ENCODE measurements around the gene DFFB.

DFFB gene

GRCh38 chr1:3836421-3836820, 20.9 kb upstream of the DFFB start:
- no peaks in the 10 kb centered on the region for H3K4me1 ChIP-seq (ENCODE audit: control insufficient read depth, insufficient read depth, low read length)
- no peak overlapping the region for H3K4me2 ChIP-seq (ENCODE audit: low read length)
- no peak overlapping the region for H3K9ac ChIP-seq (ENCODE audit: low read depth, low read length)
- no peaks in the 10 kb centered on the region for H3K27me3 ChIP-seq (ENCODE audit: control insufficient read depth, insufficient read depth, low read length)
- no peaks in the 10 kb centered on the region for H3K9me3 ChIP-seq (replicated peaks; ENCODE audit: low read length)
- H3K36me3 ChIP-seq (ENCODE audit: insufficient read depth, low read length): peaks cover 58% of the 10 kb centered on the region
- H3K4me3 ChIP-seq (ENCODE audit: low read length): no peak overlapping the region

GRCh38 chr1:3837200-3837599, 20.1 kb upstream of the DFFB start:
- H3K4me2 ChIP-seq (ENCODE audit: low read length): no peak overlapping the region
- H3K9ac ChIP-seq (ENCODE audit: low read depth, low read length): no peak overlapping the region
- H3K9me3 ChIP-seq (replicated peaks; ENCODE audit: low read length): no peaks in the 10 kb centered on the region
- no peaks in the 10 kb centered on the region for H3K27me3 ChIP-seq (ENCODE audit: control insufficient read depth, insufficient read depth, low read length)
- H3K4me3 ChIP-seq (ENCODE audit: low read length): no peak overlapping the region
- peaks cover 59% of the 10 kb centered on the region for H3K36me3 ChIP-seq (ENCODE audit: insufficient read depth, low read length)
- no peaks in the 10 kb centered on the region for H3K4me1 ChIP-seq (ENCODE audit: control insufficient read depth, insufficient read depth, low read length)

- no peaks in the 10 kb centered on the region for H3K27me3 ChIP-seq (ENCODE audit: control insufficient read depth, insufficient read depth, low read length)
- no peaks in the 10 kb centered on the region for H3K9me3 ChIP-seq (replicated peaks; ENCODE audit: low read length)
- no peak overlapping the region for H3K4me3 ChIP-seq (ENCODE audit: low read length)
- no peaks in the 10 kb centered on the region for H3K4me1 ChIP-seq (ENCODE audit: control insufficient read depth, insufficient read depth, low read length)
- H3K36me3 ChIP-seq (ENCODE audit: insufficient read depth, low read length): peaks cover 61% of the 10 kb centered on the region
- no peak overlapping the region for H3K4me2 ChIP-seq (ENCODE audit: low read length)
- no peak overlapping the region for H3K9ac ChIP-seq (ENCODE audit: low read depth, low read length)
These were observed 19.6 kb upstream of the DFFB start for GRCh38 chr1:3837685-3838084.

- Histone ChIP-seq H3K9ac (ENCODE audit: low read depth, low read length) (no peak overlapping the region), H3K27me3 (ENCODE audit: control insufficient read depth, insufficient read depth, low read length) (no peaks in the 10 kb centered on the region), H3K4me2 (ENCODE audit: low read length) (no peak overlapping the region), H3K36me3 (ENCODE audit: insufficient read depth, low read length) (peaks cover 59% of the 10 kb centered on the region), H3K9me3 (replicated peaks; ENCODE audit: low read length) (no peaks in the 10 kb centered on the region), H3K4me3 (ENCODE audit: low read length) (no peak overlapping the region), H3K4me1 (ENCODE audit: control insufficient read depth, insufficient read depth, low read length) (no peaks in the 10 kb centered on the region)
These were observed 18.5 kb upstream of the DFFB start for GRCh38 chr1:3838788-3839187.

GRCh38 chr1:3841491-3841890, 15.8 kb upstream of the DFFB start:
- peaks cover 49% of the 10 kb centered on the region for H3K36me3 ChIP-seq (ENCODE audit: insufficient read depth, low read length)
- H3K4me1 ChIP-seq (ENCODE audit: control insufficient read depth, insufficient read depth, low read length): no peaks in the 10 kb centered on the region
- no peak overlapping the region for H3K4me3 ChIP-seq (ENCODE audit: low read length)
- H3K9ac ChIP-seq (ENCODE audit: low read depth, low read length): no peak overlapping the region
- no peak overlapping the region for H3K4me2 ChIP-seq (ENCODE audit: low read length)
- H3K9me3 ChIP-seq (replicated peaks; ENCODE audit: low read length): no peaks in the 10 kb centered on the region
- H3K27me3 ChIP-seq (ENCODE audit: control insufficient read depth, insufficient read depth, low read length): no peaks in the 10 kb centered on the region

- H3K9me3 ChIP-seq (replicated peaks; ENCODE audit: low read length): no peaks in the 10 kb centered on the region
- H3K4me3 ChIP-seq (ENCODE audit: low read length): no peak overlapping the region
- H3K4me1 ChIP-seq (ENCODE audit: control insufficient read depth, insufficient read depth, low read length): no peaks in the 10 kb centered on the region
- no peaks in the 10 kb centered on the region for H3K27me3 ChIP-seq (ENCODE audit: control insufficient read depth, insufficient read depth, low read length)
- peaks cover 37% of the 10 kb centered on the region for H3K36me3 ChIP-seq (ENCODE audit: insufficient read depth, low read length)
- no peak overlapping the region for H3K9ac ChIP-seq (ENCODE audit: low read depth, low read length)
- no peak overlapping the region for H3K4me2 ChIP-seq (ENCODE audit: low read length)
These were observed 14.4 kb upstream of the DFFB start for GRCh38 chr1:3842912-3843311.

- no peak overlapping the region for H3K4me2 ChIP-seq (ENCODE audit: low read length)
- no peaks in the 10 kb centered on the region for H3K27me3 ChIP-seq (ENCODE audit: control insufficient read depth, insufficient read depth, low read length)
These were observed 10.7 kb upstream of the DFFB start for GRCh38 chr1:3846541-3846940.

GRCh38 chr1:3847081-3847480, 10.2 kb upstream of the DFFB start:
- H3K27me3 ChIP-seq (ENCODE audit: control insufficient read depth, insufficient read depth, low read length): no peaks in the 10 kb centered on the region
- peaks cover 26% of the 10 kb centered on the region for H3K36me3 ChIP-seq (ENCODE audit: insufficient read depth, low read length)
- H3K4me2 ChIP-seq (ENCODE audit: low read length): no peak overlapping the region
- H3K9me3 ChIP-seq (replicated peaks; ENCODE audit: low read length): no peaks in the 10 kb centered on the region
- H3K4me1 ChIP-seq (ENCODE audit: control insufficient read depth, insufficient read depth, low read length): no peaks in the 10 kb centered on the region
- no peak overlapping the region for H3K9ac ChIP-seq (ENCODE audit: low read depth, low read length)
- no peak overlapping the region for H3K4me3 ChIP-seq (ENCODE audit: low read length)

More at GRCh38 chr1:3846541-3846940, 10.7 kb upstream of the DFFB start:
- H3K9me3 ChIP-seq (replicated peaks; ENCODE audit: low read length): no peaks in the 10 kb centered on the region
- no peak overlapping the region for H3K9ac ChIP-seq (ENCODE audit: low read depth, low read length)
- H3K4me3 ChIP-seq (ENCODE audit: low read length): no peak overlapping the region
- H3K36me3 ChIP-seq (ENCODE audit: insufficient read depth, low read length): peaks cover 25% of the 10 kb centered on the region
- H3K4me1 ChIP-seq (ENCODE audit: control insufficient read depth, insufficient read depth, low read length): no peaks in the 10 kb centered on the region

- peaks cover 22% of the 10 kb centered on the region for H3K36me3 ChIP-seq (ENCODE audit: insufficient read depth, low read length)
- H3K9ac ChIP-seq (ENCODE audit: low read depth, low read length): no peak overlapping the region
- peaks cover 4% of the 10 kb centered on the region for H3K4me1 ChIP-seq (ENCODE audit: control insufficient read depth, insufficient read depth, low read length)
- no peaks in the 10 kb centered on the region for H3K27me3 ChIP-seq (ENCODE audit: control insufficient read depth, insufficient read depth, low read length)
- H3K9me3 ChIP-seq (replicated peaks; ENCODE audit: low read length): no peaks in the 10 kb centered on the region
- H3K4me2 ChIP-seq (ENCODE audit: low read length): no peak overlapping the region
- H3K4me3 ChIP-seq (ENCODE audit: low read length): no peak overlapping the region
These were observed 6.4 kb upstream of the DFFB start for GRCh38 chr1:3850857-3851256.

- Histone ChIP-seq H3K4me1 (ENCODE audit: control insufficient read depth, insufficient read depth, low read length) (peaks cover 6% of the 10 kb centered on the region), H3K4me2 (ENCODE audit: low read length) (no peak overlapping the region), H3K9me3 (replicated peaks; ENCODE audit: low read length) (no peaks in the 10 kb centered on the region), H3K27me3 (ENCODE audit: control insufficient read depth, insufficient read depth, low read length) (no peaks in the 10 kb centered on the region), H3K36me3 (ENCODE audit: insufficient read depth, low read length) (peaks cover 22% of the 10 kb centered on the region), H3K9ac (ENCODE audit: low read depth, low read length) (no peak overlapping the region), H3K4me3 (ENCODE audit: low read length) (no peak overlapping the region)
These were observed 6.0 kb upstream of the DFFB start for GRCh38 chr1:3851292-3851691.

GRCh38 chr1:3852091-3852490, 5.2 kb upstream of the DFFB start:
- no peak overlapping the region for H3K9ac ChIP-seq (ENCODE audit: low read depth, low read length)

GRCh38 chr1:3852711-3853485, 4.4 kb upstream of the DFFB start:
- no peak overlapping the region for H3K9ac ChIP-seq (ENCODE audit: low read depth, low read length)
- H3K4me1 ChIP-seq (ENCODE audit: control insufficient read depth, insufficient read depth, low read length): peaks cover 7% of the 10 kb centered on the region
- no peaks in the 10 kb centered on the region for H3K9me3 ChIP-seq (replicated peaks; ENCODE audit: low read length)
- no peak overlapping the region for H3K4me2 ChIP-seq (ENCODE audit: low read length)
- H3K36me3 ChIP-seq (ENCODE audit: insufficient read depth, low read length): peaks cover 22% of the 10 kb centered on the region
- no peak overlapping the region for H3K4me3 ChIP-seq (ENCODE audit: low read length)
- H3K27me3 ChIP-seq (ENCODE audit: control insufficient read depth, insufficient read depth, low read length): no peaks in the 10 kb centered on the region

More at GRCh38 chr1:3852091-3852490, 5.2 kb upstream of the DFFB start:
- no peaks in the 10 kb centered on the region for H3K27me3 ChIP-seq (ENCODE audit: control insufficient read depth, insufficient read depth, low read length)
- peaks cover 6% of the 10 kb centered on the region for H3K4me1 ChIP-seq (ENCODE audit: control insufficient read depth, insufficient read depth, low read length)
- no peak overlapping the region for H3K4me2 ChIP-seq (ENCODE audit: low read length)
- H3K4me3 ChIP-seq (ENCODE audit: low read length): no peak overlapping the region
- H3K9me3 ChIP-seq (replicated peaks; ENCODE audit: low read length): no peaks in the 10 kb centered on the region
- H3K36me3 ChIP-seq (ENCODE audit: insufficient read depth, low read length): peaks cover 22% of the 10 kb centered on the region

All from skeletal muscle satellite cell (primary cell).